Measurements from ENCODE around the gene METTL6.
A peak's percentile ranks its signal among the peaks of the same experiment; 100 is the strongest.
"Not testable (repeated sequence)": the region's sequence is repeated elsewhere in the genome, so short reads cannot be mapped to it uniquely, and the experiment has no call there.

The METTL6 gene, protein sequence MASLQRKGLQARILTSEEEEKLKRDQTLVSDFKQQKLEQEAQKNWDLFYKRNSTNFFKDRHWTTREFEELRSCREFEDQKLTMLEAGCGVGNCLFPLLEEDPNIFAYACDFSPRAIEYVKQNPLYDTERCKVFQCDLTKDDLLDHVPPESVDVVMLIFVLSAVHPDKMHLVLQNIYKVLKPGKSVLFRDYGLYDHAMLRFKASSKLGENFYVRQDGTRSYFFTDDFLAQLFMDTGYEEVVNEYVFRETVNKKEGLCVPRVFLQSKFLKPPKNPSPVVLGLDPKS

DNA sequence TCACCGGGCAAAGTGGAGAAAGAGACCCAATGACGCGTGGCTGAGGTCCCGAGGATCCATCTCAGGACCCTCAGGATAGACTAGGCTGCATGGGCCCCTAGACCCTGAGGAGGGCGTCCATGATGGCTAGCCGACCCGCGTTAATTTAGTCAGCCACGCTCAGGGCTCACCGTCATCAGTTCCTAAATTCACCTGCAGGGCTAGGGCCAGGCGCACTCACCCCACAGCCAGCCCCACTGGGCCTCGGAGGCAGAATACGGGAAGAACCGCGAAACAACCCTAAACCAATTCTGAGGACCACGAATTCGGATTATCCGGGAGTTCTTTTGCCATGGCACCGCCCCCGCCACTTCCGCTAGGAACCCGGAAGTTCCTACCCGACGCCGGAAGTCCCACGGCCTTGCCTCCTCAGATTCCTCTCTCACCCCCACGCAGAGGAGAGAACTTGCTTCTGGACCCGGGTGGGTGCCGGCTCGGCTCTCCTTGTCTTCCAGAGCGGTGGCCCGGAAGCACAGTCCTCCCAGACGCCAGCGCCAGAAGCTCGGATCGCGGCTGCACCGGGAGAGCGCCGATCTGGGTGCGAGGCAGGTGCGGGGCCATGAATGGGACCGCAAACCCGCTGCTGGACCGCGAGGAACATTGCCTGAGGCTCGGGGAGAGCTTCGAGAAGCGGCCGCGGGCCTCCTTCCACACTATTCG lies at the start of gene METTL6, which contains the start of gene EAF1:
METTL6 (minus strand) TSS at position 363 of the 699 bp plus-strand sequence. CDS start 1,033 bp downstream, outside the sequence.
EAF1 (plus strand) TSS at position 417 of the 699 bp plus-strand sequence; CDS start at position 599, 182 bp downstream.
- DNase-seq: peak; percentile 27

DNA sequence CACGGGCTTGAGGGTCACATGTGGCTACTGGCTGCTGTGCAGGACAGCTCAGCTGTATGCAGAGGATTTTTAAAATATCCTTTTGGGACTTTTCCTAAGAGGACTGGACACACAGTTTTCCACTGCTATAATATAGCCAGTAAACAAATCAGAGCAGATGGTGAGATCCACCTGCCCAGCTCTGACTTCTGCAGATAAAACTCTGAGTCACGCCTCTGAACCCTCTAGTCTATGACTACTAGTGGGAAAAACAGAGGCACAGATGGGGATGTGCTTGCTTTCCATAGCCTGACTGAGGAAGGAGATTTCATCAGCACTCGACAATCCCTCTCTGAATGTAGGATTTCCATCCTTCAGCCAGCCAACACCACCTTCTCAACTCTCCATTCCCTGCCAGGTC lies 49.0 kb upstream of the METTL6 start:
- no peak for DNase-seq

DNA sequence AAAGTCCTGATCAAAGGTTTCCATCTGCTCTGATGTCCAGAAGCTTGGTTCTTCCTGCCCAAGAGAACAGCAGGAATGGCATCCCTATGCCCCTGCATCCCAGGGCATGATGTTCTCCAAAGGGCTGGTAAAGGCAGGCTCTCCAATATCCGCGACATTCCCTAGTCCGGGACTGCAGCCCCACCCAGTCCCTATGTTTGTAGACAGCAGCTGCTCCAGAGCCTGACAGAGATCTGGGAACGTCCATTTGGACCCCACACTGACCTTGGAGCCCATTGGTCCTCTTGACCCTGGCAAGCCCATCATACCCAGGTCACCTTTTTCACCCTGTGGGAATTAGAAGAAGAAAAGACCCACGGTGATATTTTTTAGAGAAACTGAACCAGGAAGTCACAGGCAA lies 47.8 kb upstream of the METTL6 start:
- no peak for DNase-seq

DNA sequence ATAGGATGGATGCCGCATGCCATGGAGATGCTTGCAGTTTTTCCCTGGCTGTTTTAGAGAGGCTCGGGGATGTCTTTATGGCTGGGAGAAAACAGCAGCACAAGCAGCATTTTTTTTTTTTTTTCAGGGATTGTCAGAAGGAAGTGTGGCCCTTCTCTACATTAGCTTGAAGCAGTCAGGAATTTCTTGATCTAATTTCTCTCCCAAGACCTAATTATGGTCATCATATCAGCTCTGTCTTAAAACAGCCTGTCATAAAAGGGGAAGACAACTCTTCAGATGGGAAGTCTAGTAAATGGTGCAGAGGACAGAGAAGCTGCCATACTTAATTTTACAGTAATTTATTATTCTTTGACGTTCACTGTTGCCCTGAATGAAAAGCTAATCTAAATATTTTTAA lies 44.5 kb upstream of the METTL6 start:
- no peak for DNase-seq

DNA sequence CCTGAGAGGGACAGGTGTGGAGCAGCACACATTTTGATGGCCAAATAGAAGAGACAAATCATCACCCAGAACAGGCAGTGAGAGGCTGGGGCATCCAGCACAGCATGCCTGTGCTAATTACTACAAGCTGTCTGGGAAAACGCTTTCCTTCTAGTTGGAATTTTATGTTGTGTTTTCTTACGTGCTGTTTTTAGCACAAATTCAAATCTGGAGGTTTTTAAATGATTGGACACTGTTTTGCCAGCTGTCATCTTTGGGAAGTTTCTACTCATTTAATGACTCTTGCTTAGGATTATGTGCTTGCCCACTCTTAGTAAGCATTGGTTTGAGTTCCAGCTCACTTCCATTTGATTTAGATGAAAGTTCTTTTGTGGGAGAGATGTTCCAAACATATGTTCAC lies 43.5 kb upstream of the METTL6 start:
- DNase-seq: no peak

DNA sequence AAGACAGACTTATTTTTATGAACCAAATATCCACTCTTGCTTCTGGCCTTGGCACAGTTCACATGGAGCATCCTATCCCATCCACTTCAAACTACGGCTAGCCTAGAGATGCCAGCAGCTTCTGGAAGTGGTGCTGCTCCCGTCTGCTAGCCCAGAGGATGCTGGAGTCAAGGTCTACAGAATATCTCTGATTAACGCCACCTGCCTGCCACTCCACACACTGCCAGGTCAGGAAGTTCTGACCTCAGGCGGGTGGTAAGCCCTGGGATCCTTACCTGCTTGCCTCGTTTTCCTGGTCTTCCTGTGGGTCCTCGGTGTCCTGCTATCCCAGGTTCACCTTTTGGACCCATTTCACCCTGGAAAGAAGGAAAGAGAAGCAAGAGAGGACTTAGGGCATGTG lies 42.9 kb upstream of the METTL6 start:
- DNase-seq: no peak

DNA sequence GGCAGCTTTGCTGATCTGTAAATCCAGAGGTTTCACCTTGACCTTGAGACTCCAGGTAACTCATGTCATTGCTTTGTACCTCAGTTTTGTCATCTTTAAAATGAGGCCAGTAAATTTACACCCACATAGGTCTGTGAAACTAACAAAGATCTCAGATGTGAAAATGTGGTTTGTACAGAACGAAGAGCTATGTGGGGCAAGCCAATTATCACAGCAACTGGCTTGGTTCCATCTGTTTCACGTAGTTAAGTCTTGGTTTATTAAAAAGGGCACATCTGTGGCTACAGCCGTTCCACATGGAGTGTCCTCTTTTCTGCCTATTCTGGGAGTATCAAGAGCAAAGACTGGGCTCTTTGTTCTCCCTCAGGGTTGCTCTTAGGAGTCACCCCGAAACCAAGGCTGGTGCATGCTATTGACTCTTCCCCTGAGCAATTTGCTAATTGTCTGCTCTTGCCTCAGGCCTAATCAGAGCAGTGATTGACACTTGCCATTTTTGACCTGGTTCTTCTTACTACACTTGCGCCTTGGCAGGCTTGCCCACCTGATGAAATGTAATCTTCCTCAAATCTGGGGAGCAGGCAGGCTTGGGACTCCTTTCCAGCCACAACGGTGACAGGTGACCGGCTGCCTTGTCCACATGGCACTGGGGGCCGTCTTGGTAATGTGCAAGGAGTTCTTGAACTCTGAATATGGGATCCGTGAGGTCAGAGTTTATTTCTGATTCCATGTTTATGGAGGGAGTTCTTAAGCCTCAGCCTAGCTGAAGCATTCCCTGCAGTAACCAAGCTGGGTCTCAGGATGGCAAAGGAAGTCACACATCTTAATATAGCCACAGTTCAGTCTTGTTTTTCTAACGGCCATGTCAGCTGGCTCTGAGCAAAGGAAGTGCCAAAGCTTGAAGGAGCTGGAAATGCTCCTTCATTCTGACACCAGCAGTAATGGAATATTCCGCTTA lies 40.2 kb upstream of the METTL6 start:
- no peak for DNase-seq

DNA sequence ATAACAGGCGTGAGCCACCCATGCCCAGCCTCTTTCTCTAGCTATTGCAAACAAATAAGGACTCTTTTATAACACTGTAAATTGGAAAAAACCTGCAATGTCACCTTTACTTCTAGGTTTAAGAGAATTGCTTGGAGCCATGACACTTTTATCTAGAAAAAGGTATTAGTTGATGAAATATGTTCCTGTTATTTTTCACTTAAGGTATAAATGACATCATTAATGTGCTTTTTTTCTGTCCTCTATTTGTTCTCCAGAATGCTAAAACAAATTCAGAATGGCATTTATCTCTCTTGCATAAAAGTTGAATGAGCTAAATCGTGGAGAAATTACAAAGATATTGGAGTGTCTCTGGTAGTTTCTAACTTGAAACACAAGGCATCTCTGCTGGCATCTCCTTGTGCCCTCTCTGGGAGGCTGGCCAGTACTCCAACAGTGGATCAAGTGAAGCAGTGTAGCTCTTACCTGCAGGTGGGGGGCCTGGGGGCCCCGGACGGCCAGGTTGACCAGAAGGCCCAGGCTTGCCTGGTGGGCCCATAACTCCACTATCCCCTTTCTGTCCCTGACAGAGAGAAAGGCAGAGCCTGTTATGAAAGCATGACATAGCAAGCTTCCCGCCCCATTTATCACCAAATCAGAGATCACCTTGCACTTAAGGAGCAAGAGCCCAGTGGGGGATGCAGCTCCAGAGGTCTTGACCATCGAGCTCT lies 38.7 kb upstream of the METTL6 start:
- no peak for DNase-seq

DNA sequence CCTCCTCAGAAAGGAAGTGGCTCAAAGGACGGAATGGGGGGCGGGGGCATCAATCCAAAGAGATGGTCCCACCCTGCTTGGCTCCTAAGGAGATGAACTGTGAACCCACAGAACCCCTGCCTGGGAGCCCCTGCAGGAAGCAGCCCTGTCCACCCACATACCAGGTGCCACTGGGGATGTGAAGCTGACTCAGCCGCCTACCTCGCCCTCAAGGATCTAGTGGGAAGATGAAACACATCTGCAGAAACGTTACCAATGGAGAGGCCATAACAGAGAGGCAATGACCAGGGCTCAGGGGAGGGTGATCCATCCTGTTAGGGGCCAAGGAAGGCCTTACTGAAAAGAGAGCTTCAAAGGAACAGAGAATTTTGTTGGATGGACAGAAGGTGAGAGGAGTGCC lies 35.1 kb upstream of the METTL6 start:
- no peak for DNase-seq

DNA sequence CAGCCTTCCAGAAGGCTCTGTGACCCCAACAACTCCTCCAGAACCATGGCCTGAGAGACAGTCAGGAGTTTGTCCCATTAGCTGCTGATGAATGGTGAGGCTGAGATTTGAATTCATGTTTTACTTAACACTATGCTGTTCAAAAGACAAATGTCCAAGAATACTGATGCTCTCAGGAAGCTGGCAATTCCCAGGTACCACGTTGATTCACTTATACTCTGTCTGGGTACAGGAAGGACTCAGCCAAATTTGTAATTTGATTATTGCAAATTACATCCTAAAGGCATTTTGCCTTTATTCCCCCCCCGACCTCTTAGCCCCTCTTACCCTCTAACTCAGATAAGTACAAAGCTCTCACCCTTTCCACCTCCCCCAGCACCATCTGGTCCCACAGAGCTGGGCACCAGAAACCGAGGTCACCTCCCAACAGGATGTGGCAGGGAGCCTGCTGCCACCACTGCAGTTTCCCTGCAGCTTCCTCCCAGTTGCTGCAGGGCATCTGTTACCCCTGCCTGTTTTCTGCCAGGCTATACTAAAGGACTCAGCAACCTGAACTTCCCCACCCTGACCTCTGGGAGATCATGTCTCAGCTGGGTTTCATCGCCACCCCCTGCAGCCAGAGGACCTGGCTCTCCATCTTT lies 33.7 kb upstream of the METTL6 start:
- no peak for DNase-seq

DNA sequence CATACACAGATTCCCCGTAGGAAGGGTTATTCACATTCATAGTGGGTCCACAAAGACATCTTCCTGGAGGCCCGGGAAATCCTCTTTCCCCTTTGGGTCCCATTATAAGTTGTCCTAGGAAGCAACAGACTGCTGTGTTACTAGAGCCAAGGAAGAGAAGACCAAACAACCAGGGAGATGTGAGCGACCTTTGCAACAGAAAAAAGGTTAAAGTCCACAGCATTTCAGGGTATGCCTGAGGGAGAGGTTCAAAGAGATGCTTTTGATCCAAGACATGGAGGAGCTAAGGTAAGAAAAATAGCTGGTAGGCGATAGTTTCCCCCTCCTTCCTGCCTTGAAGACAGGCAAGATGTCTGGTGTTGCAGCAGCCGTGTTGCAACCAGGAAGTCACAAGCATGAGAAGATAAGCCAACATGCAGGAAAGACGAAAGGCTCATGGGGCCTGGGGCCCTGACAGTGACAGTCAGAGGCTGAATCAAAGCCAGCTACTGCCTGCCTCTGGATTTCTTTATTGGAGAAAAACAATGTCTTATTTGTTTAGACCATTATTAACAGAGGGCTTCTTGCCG lies 31.0 kb upstream of the METTL6 start:
- DNase-seq: no peak

DNA sequence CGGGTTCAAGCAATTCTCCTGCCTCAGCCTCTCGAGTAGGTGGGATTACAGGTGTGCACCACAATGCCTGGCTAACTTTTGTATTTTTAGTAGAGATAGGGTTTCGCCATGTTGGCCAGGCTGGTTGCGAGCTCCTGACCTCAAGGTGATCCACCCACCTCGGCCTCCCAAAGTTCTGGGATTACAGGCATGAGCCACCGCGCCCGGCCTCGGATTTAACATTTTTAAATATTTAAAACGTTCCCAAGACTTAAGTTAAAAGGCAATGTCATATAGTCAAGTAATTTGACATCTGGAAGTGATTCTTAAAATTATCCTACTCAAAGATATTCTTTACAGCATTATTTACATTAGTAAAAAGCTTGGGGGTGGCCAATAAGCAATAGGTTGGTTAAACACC lies 29.6 kb upstream of the METTL6 start:
- DNase-seq: not testable (repeated sequence)

DNA sequence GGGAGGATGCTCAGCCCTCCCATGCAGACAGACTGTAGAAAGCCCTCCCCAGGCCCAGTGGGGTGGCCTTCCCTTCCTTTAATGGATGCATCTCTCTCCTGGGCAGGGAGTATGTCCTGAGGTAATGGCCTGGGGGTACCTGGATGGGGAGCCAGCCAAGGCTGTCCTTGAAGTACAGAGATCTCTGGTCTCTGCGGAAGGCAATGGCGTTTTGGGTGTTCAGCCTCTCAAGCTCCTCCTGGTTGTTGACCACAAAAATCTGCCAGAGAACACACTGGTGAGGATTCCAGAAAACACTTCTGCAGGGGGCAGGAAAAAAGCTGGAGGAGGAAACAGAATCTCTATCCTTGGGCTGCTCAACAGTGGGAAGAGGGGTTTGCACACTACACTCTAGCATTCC lies 29.0 kb upstream of the METTL6 start:
- DNase-seq: no peak

DNA sequence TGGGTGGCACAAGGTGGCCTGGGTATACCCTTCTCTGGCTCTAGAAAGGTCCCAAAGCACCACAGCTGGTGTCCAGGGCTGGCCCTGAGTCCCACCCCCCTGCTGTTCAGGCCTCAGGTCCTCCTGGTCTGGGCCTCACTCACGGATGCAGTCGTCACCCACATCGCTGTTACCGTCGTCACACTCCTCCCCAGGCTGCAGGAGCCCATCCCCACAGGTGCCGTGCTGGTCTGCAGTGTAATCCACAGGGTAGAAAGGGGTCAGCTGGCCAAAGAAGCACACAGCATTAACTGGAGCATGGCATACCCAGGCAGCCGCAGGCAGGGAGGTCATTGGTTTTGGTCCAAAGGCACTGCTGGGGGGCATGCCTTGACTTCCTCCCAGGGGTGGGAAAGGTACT lies 28.4 kb upstream of the METTL6 start:
- no peak for DNase-seq

DNA sequence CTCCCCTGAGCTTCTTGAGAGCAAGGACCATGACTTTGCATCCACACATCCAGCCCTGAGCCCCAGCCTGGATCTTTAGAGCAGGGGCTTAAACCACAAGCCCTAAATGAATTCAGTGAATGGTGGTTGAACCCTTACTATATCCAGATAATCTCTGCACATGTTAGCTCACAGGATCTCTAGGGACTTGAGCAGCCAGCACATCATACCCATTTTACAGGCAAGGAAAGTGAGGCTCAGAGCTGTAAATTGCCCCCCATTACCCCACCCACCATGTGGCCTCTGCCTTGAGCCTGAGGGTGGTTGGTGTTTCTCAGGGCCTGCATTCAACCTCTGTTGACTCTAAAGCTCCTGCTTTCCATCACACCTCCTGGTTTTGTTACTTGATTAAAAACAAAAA lies 27.6 kb upstream of the METTL6 start:
- DNase-seq: no peak

DNA sequence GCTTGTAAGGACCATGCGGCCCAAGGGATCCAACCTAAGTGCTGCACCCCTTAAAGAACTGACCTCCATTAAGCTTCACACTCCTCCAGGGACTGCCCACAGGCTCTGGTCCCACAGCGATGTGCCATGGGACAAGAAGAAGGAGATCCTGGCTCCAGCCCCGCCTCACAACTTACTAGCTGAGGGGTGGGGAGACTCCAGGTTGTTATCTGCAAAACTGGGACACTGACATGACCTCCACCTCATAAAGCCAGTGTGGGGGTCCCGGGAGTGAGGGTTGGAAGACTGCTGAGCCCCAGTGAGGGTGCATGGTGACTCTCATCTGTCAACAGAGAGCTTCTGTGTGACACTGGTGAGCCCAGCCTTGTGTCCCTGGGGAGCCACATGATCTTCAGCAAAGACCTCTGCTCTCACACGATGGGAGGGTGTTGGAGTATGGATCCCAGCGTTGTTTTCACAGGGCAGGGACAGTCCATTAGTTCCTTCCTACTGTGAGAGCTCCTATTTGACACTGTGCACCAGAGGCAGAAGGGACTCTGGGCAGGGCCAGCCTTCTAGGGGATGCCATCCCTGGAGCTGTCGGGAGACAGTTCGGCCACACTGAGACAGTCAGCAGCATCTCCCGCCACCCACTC lies 26.8 kb upstream of the METTL6 start:
- DNase-seq: no peak

DNA sequence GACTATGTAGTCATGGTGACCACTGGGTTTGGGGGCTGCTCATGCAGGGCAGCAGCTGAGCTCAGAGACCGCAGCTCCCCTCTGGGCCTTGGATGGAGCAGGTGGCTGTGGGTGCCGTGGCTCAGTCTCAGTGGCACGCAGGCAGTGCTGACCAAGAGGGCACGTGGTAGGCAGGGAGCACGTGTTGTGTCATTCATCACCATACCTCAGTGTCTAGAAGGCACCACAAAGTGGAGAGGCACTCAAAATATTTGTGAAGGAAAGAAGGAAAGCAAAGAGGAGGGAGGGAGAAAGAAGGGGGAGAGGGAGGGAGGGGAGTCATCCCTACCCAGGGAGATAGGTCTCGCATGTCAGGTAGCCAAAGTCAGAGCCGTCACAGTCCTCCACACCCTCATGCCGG lies 26.2 kb upstream of the METTL6 start:
- no peak for DNase-seq

DNA sequence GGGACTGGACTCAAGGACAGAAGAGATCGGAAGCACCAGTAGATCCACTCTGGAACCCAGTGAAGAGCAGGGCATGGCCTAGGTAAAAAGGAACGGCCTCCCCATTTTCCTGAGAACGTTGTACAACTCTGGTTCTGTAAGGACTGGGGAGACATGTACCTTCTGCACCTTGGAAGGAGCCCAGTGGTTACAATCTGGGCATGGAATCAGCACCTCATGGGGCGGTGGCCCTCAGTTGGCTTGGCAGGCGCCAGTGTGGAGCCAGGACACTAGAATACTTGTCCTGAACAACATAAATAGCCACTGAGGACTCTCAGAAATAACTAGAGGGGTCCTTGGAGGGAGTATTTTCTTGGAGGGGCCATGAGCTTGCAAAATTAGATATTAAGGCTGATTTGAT lies 25.6 kb upstream of the METTL6 start:
- DNase-seq: no peak

DNA sequence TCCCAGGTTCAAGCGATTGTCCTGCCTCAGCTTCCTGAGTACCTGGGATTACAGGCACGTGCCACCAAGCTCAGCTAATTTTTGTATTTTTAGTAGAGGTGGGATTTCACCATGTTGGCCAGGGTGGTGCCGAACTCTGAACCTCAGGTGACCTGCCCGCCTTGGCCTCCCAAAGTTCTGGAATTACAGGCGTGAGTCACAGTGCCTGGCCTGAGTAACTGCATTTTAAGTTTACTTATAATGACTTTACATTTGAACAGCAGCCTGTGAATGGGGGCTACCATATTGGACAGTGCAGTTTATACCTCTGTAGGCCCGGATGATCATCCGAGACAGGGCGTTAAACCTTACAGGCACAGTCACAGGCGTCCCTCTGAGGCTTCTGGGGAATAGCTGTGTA lies 24.8 kb upstream of the METTL6 start:
- DNase-seq: no peak

DNA sequence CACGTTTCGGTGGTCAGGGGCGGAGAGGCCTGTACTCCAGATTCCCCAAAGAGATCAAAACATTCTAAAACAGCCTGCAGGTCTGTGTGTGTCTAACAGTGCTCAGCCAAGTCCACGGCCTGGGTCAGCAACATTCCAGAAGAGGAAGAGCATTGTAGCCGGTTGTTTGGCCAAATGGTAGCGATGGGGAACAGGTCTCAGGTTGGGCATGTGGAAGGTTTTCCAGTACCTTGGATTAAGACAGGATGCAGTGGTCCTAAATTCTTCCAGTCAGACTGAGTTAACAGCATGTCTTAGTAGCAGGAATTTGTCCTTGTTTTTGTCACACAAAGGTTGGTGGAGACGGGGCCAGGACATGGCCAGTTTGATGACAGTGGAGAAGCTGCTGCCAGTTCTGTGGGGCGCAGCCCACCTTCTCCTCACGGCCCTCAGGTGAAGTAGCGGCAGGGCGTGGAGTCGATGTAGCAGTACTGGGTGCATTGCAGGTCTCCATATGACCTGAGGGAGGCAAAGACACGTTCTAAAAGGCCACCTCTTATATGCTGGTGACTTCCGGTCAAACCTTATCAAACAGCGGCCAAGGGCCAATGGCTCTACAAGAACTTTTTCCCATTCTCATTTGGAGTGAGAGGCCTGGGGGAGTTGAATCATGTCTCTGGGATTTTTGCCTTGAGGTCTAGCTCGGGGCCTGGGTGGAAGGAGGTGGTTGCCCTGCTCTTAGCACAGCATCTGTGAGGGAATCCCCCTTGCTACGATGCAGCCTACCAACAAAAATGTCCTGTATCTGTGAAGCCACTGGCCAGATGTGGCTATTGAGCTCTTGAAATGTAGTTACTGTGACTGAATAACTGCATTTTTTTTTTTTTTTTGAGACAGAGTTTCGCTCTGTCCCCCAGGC lies 24.1 kb upstream of the METTL6 start:
- no peak for DNase-seq
